ENCODE results near the gene ASB1. TPM values are rescaled to one million over a fixed set of nuclear protein-coding genes. Genes with fewer than 3 reads are reported as not detected.

ASB1 gene
- polyA plus RNA-seq, 1 donor from 2014 or later, result 30.1 TPM

DNA sequence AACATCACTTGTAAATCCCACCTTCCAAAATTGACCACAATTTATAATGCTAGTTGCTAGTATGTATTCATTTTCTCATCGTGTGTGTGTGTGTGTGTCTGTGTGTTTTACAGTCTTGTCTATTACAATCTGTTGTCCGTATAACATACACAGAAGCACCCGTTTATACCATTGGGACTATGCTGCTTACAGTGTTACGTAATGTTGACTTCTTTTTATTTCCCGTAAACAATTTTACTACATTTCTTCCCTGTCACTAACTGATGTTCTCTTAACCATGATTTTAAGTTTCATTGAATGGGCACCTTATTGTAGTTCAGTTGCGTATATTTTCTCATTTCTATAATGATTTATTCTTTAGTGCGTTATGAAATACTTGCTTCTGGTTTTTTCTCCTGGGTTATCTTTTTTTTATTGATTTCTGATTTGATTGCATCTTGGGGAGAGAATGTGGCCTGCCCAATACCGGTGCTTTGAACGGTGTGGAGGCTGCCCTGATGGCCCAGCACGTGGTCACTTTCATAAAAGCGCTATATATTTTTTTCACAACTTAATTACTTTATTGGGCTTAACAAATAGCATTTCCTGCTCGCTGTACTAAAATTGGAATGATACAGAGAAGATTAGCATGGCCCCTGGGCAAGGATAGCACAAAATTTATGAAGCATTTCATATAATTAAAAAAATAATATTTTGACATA lies 14.5 kb upstream of the ASB1 start:
- Mint-ChIP-seq H3K27ac (no peak overlapping the region), H3K36me3 (peaks cover 8% of the 10 kb centered on the region), H3K4me3 (no peak overlapping the region), H3K4me1 (no peaks in the 10 kb centered on the region), H3K9me3 (peaks cover 2 to 11% (median 5%) of the 10 kb centered on the region in 3 donors), H3K27me3 (no peaks in the 10 kb centered on the region)

DNA sequence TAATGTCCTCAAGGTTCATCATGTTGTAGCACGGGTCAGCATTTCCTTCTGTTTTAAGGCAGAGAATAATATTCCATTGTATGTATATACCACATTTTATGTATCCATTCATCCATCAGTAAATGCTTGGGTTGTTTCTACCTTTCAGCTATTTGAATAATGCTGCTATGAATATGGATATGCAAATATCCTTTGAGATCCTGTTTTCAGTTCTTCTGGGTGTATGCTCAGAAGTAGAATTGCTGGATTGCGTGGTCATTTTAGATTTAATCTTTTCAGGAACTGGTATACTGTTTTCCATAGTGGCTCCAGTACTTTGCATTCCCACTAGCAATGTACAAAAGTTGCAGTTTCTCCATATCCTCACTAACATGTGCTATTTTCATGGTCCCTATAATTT lies 13.4 kb upstream of the ASB1 start:
- H3K9me3 Mint-ChIP-seq, result peaks cover 2 to 11% (median 5%) of the 10 kb centered on the region in 3 donors
- no peak overlapping the region for H3K27ac Mint-ChIP-seq
- peaks cover 5% of the 10 kb centered on the region for H3K36me3 Mint-ChIP-seq
- no peaks in the 10 kb centered on the region for H3K4me1 Mint-ChIP-seq
- H3K27me3 Mint-ChIP-seq, result no peaks in the 10 kb centered on the region
- no peak overlapping the region for H3K4me3 Mint-ChIP-seq

DNA sequence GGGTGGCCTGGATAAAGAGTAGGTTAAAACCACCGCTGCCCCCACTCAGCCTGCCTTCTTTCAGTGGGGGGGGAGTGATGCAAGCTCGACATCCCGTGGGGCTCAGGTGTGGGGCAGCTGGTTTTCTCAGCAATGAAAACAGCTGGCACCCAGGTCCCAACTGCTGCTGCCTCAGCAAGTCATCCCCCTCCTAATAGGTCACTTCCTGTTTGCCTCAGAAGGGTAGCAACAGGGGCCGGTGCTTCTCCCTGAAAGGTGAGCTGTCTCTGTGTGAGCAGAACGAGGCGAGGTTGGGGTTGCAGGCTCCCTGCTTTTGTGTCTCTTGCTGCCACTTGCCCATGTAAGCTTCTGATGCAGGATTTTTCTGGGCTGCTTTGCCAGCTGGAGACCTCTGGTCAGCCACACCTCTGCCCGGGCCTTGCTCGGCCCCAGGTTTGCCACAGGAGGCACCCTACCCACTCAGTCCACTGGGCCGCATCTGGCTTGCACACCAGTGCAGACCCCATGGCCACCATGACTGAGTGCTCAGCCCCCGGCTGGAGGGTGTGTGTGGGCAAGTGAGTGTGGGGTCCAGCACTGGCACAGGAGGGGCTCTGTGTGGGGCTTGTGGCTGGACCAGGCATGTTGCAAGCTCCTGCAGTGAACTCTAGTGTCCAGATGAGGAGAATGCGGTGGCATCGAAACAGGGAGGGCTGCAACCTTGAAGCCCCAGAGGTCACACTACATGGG lies 11.5 kb upstream of the ASB1 start:
- no peak overlapping the region for H3K27ac Mint-ChIP-seq
- no peaks in the 10 kb centered on the region for H3K27me3 Mint-ChIP-seq
- H3K36me3 Mint-ChIP-seq, result peaks cover 5% of the 10 kb centered on the region
- H3K4me1 Mint-ChIP-seq, result no peaks in the 10 kb centered on the region
- peaks cover 2 to 11% (median 6%) of the 10 kb centered on the region in 3 donors for H3K9me3 Mint-ChIP-seq
- H3K4me3 Mint-ChIP-seq, result no peak overlapping the region

DNA sequence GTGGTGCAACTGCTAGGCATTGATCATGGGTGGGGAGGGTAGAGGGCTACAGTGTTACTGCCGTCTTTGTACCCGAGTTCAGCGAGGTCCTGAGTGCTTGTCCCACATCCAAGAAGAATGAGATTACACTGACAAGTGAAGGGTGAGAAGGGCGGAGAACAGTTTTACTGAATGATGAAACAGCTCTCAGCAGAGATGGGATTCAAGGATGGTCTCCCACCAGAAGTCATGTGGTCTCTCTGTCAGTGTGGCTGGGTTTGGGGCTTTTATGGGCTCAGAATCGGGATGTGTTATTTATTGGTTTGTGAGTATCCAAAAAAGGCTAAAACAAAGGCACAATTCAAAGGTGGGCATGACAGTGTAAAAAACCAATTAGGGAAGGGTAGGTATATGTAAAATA lies 10.8 kb upstream of the ASB1 start:
- Mint-ChIP-seq H3K27me3 (no peaks in the 10 kb centered on the region), H3K36me3 (peaks cover 5% of the 10 kb centered on the region), H3K27ac (no peak overlapping the region), H3K4me1 (no peaks in the 10 kb centered on the region), H3K4me3 (no peak overlapping the region), H3K9me3 (peaks cover 2 to 11% (median 6%) of the 10 kb centered on the region in 3 donors)

DNA sequence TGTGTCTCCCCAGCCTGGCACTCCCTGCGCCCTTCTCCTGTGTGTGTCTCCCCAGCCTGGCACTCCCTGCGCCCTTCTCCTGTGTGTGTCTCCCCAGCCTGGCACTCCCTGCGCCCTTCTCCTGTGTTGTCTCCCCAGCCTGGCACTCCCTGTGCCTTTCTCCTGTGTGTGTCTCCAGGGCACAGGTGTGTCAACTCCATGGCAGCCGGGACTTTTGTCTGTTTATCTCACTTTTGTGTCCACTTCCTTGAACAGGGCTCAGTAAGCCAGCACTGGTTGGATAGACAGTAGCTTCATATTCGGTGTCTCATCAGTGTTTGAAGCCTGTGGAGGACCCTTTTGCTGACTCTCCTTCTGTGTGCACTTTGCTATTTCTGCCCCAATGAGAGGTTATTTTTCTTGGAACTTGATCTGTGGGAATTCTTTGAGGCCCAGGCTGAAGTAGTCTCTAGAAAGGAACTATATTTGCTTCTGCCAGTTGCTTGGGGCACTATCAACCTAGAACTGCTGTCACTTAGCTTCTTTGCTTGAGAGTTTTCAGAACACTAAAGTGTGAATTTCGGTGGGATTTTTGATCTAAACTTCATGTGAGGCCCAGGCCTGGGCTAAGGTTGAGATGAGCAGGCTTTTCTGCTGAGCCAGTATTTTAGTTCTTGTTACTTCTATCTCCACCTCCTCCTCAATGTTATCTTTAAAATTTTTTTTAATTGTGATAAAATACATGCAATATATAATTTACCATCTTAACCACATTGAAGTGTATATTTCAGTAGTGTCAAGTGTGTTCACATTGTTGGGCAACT lies 8.3 kb upstream of the ASB1 start:
- no peaks in the 10 kb centered on the region for H3K27me3 Mint-ChIP-seq
- H3K4me1 Mint-ChIP-seq, result no peaks in the 10 kb centered on the region
- H3K36me3 Mint-ChIP-seq, result peaks cover 5% of the 10 kb centered on the region
- no peak overlapping the region for H3K27ac Mint-ChIP-seq
- peaks cover 2 to 11% (median 6%) of the 10 kb centered on the region in 3 donors for H3K9me3 Mint-ChIP-seq
- no peak overlapping the region for H3K4me3 Mint-ChIP-seq

DNA sequence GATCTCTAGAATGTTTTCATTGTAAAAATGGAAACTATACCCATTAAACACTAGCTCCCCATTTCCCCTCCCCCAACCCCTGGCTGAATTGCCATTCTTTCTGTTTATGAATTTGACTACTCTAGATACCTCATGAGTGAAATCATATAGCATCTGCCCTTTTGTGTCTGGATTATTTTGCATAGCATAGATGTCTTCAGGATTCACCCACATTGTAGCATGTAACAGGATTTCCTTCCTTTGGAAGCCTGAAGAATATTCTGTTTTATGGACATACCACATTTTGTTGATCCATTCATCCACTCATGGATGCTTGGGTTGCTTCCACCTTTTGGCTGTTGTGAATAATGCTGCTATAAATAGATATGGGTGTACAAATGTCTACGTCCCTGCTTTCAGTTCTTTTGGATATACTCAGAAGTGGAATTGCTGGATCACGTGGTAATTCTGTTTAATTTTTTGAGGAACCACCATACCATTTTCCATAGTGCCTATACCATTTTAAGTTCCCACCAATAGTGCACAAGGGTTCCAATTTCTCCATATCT lies 7.7 kb upstream of the ASB1 start:
- no peaks in the 10 kb centered on the region for H3K4me1 Mint-ChIP-seq
- H3K27ac Mint-ChIP-seq, result no peak overlapping the region
- peaks cover 2 to 11% (median 6%) of the 10 kb centered on the region in 3 donors for H3K9me3 Mint-ChIP-seq
- peaks cover 5% of the 10 kb centered on the region for H3K36me3 Mint-ChIP-seq
- H3K4me3 Mint-ChIP-seq, result no peak overlapping the region
- no peaks in the 10 kb centered on the region for H3K27me3 Mint-ChIP-seq

DNA sequence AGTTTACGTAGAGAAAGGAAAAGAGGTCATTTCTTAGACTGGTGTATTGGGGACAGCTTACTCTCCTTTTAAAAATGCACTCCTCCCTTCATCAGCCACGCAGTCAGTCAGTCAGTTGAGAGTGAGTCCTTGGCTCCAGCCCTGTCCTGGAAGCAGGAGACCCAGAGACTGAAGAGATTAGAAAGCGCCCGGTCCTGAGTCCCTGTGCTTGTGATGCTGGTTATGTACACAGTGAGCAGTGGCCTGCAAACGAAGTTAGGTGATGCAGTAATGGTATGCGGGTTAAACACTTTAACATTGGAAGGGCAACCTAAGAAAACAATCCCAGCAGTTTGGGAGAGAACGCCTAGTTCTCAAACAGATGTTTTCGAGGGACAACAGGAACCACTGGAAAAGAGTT lies 6.3 kb upstream of the ASB1 start:
- Mint-ChIP-seq H3K36me3 (peaks cover 5% of the 10 kb centered on the region), H3K9me3 (peaks cover 2 to 11% (median 6%) of the 10 kb centered on the region in 3 donors), H3K4me3 (peak overlapping the region in 2 of 4 donors; percentile 27 to 50), H3K27me3 (no peaks in the 10 kb centered on the region), H3K4me1 (peaks cover 0 to 2% (median 2%) of the 10 kb centered on the region in 3 donors), H3K27ac (no peak overlapping the region)

DNA sequence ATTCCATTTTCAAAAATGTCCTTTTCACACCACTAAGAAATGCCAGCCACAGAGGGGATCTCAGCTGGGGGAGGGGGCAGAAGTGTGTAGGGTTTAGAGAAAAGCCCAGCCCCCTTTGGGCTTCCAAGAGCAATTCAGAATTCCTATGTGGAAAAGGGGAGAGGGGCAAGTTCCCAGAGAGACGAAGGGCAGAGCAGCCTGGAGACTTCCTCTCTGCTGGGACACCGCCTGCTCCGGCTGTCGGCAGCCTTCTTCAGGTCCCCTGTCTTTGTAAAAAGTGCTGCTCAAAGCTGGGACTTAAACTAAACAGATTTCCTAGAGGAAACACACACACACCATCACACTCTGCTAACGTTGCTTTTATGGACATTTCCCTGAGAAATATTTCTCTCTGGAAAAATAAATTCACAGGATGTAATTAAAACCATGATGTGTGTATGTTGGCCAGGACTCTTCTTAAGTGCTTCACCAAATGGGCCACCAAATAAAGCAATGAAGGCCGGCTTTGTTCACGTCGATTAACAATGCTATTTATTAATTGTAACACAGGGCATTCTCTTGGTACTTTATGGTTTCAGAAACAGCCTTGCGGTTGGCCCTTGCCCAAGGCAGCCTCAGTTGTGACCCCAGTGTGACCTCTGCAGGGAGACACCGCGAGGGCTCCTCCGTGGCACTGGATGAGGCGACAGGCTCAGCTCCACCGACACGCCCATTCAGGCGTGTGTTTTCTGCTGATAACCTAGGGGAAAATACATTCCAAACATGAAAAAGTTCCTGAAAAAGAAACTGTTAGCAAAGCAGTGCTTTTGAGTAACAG lies 5.6 kb upstream of the ASB1 start:
- H3K9me3 Mint-ChIP-seq, result peaks cover 2 to 7% (median 3%) of the 10 kb centered on the region in 3 donors
- peak overlapping the region in 1 of 3 donors; percentile 58 for H3K27ac Mint-ChIP-seq
- peaks cover 1 to 3% (median 3%) of the 10 kb centered on the region in 3 donors for H3K4me1 Mint-ChIP-seq
- peak overlapping the region in 2 of 4 donors; percentile 27 to 50 for H3K4me3 Mint-ChIP-seq
- peaks cover 5% of the 10 kb centered on the region for H3K36me3 Mint-ChIP-seq
- no peaks in the 10 kb centered on the region for H3K27me3 Mint-ChIP-seq

DNA sequence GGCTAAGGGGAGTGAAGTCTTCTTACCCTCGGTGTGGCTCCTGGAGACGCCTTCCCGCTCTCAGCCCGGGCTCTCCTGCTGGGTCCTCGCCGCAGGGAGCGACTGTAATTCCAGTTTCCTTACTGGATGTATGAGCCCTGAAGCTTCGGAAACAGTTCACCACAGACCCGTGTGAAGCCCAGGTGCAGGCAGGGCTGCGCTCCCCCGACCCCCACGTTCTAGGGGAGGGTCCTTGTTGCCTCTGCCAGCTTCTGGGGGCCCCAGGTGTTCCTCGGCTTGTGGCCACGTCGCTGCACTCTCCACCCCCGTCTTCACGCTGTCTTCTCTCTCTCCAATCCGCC lies 5.1 kb upstream of the ASB1 start:
- peak overlapping the region in 2 of 3 donors; percentile 58 to 86 for H3K27ac Mint-ChIP-seq
- peaks cover 0 to 2% (median 1%) of the 10 kb centered on the region in 3 donors for H3K9me3 Mint-ChIP-seq
- peaks cover 2% of the 10 kb centered on the region for H3K36me3 Mint-ChIP-seq
- H3K4me1 Mint-ChIP-seq, result peaks cover 5% of the 10 kb centered on the region in 3 donors
- peak overlapping the region in 1 of 4 donors; percentile 39 for H3K4me3 Mint-ChIP-seq
- H3K27me3 Mint-ChIP-seq, result no peaks in the 10 kb centered on the region

DNA sequence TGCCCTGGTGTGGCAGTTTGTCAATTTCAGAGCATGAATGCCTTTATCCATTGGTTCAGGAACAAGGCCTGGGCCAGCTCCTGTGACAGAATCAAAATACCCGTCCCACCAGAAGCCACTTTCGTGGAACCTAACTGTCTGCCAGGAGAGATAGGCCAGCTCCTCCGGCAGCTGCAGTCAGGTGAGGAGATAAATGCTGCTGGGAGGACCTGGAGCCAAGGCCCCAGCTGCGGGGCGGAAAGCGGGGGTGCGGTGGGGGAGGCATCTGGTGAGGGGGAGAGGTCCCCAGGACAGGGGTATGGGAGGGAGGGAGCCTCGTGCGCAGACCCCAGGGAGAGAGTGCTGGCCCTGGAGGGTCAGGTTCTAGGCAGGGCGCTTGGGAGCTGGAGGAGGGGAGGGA lies 4.4 kb upstream of the ASB1 start:
- Mint-ChIP-seq H3K36me3 (no peaks in the 10 kb centered on the region), H3K4me1 (peaks cover 5 to 6% (median 5%) of the 10 kb centered on the region in 3 donors), H3K27me3 (no peaks in the 10 kb centered on the region), H3K27ac (peak overlapping the region in 1 of 3 donors; percentile 86), H3K4me3 (no peak overlapping the region), H3K9me3 (peaks cover 0 to 1% (median 0%) of the 10 kb centered on the region in 3 donors)

DNA sequence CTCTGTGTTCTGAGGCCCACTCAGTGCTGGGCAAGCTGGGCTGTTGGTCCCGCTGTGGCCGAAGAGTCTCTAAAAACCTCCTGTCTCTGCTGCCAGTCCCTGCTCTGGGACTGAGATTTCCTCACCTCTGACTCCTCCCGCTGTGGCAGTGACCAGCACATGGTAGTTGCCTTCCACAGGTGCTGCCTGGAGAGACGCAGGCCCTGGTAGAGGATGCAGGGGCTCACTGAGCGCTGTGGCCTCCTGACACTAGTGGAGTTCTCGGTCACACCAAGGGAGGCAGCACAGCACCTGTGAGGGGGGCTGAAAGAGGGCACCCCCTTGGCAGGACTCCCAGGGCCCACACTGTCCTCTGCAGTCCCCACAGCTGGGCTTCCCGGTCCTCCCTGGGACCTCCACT lies 3.8 kb upstream of the ASB1 start:
- Mint-ChIP-seq H3K4me1 (peaks cover 10 to 13% (median 11%) of the 10 kb centered on the region in 3 donors), H3K36me3 (no peaks in the 10 kb centered on the region), H3K27me3 (no peaks in the 10 kb centered on the region), H3K27ac (no peak overlapping the region), H3K4me3 (no peak overlapping the region), H3K9me3 (peaks cover 0 to 1% (median 0%) of the 10 kb centered on the region in 3 donors)

DNA sequence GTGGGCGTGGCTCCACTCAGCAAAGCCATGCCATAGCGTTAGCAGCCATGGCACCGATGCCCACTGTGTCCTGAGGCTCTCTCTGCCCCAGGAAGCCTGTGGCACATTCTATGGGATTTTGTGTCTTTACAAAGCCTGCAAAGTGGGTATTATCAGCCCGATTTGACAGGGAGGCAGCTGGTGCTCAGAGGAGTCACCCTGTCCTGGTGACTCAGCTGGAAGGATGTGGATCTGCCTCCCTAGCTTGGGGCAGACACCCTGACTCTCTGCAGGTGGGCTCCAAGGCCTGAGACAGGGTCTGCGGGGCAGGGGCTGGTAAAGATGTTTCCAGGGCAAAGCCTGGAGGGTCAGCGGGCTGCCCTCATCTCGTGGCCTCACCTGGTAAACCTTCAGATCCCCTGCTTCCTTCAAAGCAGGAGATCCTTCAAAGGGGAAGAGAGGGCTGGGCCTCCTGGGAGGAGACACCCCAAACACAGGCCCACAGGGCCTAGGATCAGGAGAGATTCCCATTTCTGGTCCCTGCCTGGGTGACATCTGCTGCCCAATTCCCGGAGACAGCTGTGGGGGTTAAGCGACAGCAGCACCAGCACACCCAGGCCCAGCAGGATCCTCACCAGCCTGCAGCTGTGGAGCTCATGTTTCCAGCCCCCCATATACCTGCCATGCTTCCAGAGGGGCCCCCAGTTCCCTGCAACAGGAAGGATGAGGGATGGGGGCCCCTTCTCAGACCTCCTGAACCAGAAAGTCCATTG lies 3.0 kb upstream of the ASB1 start:
- Mint-ChIP-seq H3K27ac (no peak overlapping the region), H3K4me3 (peak overlapping the region in 1 of 4 donors; percentile 76), H3K27me3 (no peaks in the 10 kb centered on the region), H3K9me3 (peaks cover 0 to 1% (median 0%) of the 10 kb centered on the region in 3 donors), H3K4me1 (peaks cover 13 to 15% (median 14%) of the 10 kb centered on the region in 3 donors), H3K36me3 (no peaks in the 10 kb centered on the region)

DNA sequence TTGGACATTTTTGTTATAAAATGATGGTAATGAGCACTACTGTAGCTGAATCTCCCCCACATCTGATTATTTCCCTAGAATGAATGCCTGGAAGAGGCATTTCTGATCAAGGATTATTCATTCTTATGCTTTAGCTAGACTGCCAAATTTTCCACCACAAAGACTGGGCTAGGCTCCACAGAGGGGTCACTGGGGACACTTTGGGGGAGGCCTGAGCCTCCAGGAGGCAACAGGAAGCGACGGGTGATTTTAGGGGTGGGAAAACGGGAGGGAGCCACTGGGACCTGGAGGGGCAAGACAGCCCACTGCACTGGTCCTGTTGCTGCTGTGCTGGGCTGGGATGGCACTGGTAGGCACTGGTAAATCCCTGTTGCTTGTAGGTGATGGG lies 2.4 kb upstream of the ASB1 start:
- H3K27me3 Mint-ChIP-seq, result no peaks in the 10 kb centered on the region
- H3K36me3 Mint-ChIP-seq, result no peaks in the 10 kb centered on the region
- H3K9me3 Mint-ChIP-seq, result no peaks in the 10 kb centered on the region
- peaks cover 15 to 18% (median 17%) of the 10 kb centered on the region in 3 donors for H3K4me1 Mint-ChIP-seq
- peak overlapping the region in 3 of 4 donors; percentile 74 to 86 (median 76) for H3K4me3 Mint-ChIP-seq
- H3K27ac Mint-ChIP-seq, result no peak overlapping the region

Measured in IgD-negative memory B cell (primary cell).